GM18519 (cell line): ENCODE data around the gene CLDN16.

Source experiments
- ATAC-seq: cut with Tn5 transposase; IDR thresholded peaks from one replicate; pipeline ENCODE4 v1.9.1; 2021; ENCODE audit warnings: mild to moderate bottlenecking, moderate library complexity; ENCODE audit not compliant: unreplicated experiment, low FRiP score

The CLDN16 gene

DNA sequence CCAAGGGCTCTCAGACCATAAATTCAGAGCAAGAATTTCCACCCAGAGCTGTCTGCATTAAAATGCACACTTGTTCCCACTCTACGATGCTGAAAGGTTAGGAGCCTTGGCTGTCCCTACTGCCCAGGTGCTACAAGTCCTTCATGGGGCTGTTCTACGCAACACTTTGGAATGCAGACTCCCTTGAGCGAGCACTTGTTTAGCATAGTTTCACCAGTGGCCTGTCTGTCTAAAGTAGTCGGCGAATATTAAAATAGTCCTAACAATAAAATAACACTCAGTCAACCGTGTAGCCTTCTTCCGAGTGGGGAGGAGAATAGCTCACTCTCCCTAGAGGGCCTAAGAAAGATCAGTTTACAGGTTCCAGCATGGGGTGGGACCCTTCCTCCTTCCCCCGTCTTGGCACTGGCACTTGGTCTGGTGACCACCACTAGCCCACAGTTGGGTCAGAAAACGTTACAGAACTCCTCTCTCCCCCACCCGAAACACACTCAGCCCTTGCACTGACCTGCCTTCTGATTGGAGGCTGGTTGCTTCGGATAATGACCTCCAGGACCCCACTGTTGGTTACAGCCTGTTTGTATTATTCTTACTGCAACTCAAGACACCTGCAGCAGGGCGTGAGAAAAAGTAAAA, at the start of gene CLDN16:
CLDN16 (plus strand) TSS at position 586 of the 636 bp plus-strand sequence. CDS start 167 bp downstream, outside the sequence.
- ATAC-seq = no peak

DNA sequence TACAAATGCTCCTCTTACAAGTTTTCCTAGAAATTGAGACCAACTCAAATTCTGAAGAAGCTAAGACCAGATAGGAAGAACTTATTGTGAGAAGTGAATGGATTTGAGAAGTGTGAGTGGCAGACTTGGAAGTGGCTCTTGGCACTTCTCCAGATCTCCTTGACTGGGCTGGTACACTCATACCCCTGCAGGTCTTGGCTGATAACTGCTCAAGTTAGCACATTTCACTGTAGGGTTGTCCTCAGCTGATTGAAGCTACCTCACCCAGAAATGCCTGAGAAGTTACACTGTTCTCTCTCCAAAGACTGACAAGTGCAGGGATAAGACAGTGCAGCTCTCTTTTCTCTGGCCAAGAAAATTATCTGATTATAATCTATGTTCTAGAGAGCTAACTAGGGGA, 49.2 kb upstream of the CLDN16 start:
- no peak for ATAC-seq

DNA sequence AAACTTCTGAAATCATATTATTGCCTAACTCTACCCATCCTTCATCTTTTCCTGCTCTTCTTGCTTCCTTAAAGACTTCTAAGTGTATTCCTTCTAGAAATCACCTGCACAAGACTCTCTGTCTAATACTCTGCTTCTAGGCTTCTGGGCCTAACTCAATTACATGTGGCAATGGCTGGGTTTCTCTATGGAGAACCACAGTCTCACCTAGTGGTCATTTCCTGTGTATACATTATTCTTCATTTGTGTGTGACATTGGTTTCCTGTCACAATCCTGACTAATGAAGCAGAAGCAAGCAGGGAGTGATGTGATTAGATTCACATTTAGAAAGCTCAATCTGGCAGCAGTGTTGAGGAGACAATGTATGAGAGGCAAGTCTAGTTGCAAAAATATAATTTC, 48.8 kb upstream of the CLDN16 start:
- peak; percentile 88 for ATAC-seq

DNA sequence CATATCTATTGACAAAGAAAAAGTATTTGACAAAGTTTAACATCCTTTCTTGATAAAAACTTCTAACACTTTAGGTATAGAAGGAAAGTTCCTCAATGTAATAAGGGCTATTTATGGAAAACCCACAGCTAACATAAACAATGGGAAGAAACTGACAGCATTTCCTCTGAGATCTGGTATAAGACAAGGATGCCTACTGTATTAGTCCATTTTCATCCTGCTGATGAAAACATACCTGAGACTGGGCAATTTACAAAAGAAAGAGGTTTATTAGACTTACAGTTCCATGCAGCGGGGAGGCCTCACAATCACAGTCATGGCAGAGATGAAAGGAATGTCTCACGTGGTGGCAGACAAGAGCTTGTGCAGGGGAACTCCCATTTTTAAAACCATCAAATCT, 47.9 kb upstream of the CLDN16 start:
- no peak for ATAC-seq

DNA sequence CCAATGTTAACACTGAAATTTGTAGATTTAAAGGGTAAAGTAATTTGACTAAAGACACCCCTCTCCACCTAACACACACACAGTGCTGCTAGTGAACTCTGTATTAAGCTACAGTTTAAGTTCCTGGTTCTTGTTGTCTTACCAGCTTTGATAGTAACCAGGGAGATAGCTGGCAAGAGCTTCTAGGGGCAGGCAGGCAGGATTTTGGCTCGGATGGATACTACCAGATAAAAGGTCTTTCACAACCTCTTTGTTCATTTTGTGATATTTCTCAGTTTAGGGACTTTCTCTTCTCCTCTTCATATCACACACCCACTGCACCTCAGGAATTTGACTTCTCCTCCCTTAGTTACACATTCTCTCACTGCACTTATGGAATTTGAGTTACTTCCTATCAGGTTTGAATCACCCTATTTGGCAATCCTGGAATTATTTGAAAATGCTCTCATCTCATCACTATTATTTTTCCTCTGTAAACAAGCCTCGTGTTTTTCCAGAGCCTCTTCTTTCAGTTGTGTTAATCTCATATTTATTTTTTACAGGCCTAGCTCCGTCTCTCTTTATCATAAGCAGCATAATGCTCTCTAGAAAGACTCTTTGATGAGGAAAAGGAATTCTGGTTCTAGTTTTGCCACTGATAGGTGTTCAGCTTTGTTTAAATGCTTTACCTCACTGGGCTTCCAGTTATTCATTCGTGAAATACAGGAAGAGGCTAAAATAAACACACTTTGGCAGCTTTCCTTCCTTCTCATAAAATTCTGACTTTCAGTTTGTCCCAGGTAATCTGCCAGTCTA, 42.7 kb upstream of the CLDN16 start:
- no peak for ATAC-seq

DNA sequence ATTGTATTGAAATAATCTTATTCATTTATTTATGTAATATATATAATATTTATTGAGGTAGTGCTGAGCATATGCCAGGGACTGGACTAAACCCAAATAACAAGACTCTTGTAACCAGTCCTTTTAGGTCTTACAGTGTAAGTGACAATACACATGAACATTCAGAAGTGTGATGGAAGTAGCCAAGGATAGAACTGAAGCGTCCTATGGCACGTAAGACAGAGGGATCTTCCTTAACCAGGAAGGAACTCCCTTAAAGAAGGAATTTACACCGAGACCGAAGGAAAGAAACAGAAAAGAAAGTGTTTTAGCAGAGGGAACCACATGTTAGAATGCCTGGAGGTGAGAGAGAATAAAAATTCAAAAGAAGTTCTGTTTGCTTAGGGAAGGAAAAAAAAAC, 42.1 kb upstream of the CLDN16 start:
- ATAC-seq = no peak

- no peak for ATAC-seq
Observed at GRCh38 chr3:190346541-190346940, 41.4 kb upstream of the CLDN16 start.

GRCh38 chr3:190352861-190353457, 35.0 kb upstream of the CLDN16 start:
- no peak for ATAC-seq

- ATAC-seq = no peak
Observed at GRCh38 chr3:190356246-190356645, 31.7 kb upstream of the CLDN16 start.

GRCh38 chr3:190357468-190357867, 30.5 kb upstream of the CLDN16 start:
- no peak for ATAC-seq

- no peak for ATAC-seq
Observed at GRCh38 chr3:190359813-190360212, 28.1 kb upstream of the CLDN16 start.

- no peak for ATAC-seq
Observed at GRCh38 chr3:190360228-190360627, 27.7 kb upstream of the CLDN16 start.

GRCh38 chr3:190361791-190362190, 26.2 kb upstream of the CLDN16 start:
- ATAC-seq = no peak

- ATAC-seq = no peak
Observed at GRCh38 chr3:190362258-190362657, 25.7 kb upstream of the CLDN16 start.

GRCh38 chr3:190366133-190366532, 21.8 kb upstream of the CLDN16 start:
- no peak for ATAC-seq

DNA sequence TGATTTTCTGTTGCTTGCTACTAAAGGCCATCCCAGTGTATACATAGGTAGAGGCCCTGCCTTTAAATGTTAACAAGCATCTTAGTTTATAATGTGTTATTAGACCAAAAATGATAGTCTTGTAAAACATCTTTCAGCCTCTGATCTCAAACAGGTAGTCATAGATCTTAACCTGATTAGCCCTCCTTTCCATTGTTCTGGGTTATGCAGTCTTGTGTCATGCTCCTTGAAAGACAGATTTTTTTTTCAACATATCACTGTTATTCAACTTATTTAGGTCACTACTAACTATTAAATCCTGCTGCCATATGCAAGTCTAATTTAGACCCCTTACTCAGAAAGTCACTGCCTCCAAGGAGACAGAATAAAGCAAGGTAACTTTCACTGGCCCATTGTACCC, 19.1 kb upstream of the CLDN16 start:
- ATAC-seq = no peak

DNA sequence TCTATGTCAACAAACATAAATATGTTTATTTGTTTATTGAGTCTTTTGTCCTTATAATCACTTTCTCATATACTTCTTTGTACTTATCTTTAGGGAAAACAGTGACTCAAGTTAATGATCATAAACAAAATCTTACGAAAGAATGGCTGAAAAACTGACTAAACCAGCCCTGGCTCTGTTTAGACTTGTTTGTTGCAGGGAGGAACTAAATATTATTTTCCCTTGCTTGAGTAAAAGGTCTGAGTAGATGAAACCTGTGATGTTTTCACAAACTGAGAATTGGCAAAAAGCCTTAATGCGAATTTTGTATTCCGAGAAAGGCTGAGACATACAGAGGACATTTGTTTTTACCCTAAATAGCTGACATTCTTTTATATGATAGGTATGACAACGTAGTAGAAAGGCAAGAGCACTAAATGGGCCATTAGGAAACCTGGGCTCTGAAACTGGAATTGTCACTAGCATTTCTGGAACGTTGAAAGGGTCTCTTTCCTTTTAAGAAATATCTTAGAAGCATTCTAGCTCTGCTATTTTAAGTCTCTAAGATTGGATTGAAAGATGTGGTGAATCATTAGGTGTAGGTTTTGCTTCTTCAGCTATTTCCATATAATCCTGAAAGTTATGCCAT, 18.2 kb upstream of the CLDN16 start:
- ATAC-seq = no peak

DNA sequence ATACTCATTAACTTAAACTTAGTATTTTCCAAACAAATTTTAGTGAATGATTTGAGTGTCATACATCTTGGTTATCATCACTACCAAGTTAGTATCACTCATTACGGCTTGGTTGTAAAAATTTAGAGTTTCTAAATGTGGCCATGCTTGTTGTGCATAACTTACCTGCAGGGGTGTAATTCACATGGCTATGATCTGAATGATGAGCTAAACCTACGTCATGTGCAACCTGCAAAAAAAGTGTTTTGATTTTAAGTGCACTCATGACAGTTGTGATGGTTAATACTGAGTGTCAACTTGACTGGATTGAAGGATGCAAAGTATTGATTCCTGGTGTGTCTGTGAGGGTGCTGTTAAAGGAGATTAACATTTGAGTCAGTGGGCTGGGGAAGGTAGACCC, 17.6 kb upstream of the CLDN16 start:
- ATAC-seq = no peak

DNA sequence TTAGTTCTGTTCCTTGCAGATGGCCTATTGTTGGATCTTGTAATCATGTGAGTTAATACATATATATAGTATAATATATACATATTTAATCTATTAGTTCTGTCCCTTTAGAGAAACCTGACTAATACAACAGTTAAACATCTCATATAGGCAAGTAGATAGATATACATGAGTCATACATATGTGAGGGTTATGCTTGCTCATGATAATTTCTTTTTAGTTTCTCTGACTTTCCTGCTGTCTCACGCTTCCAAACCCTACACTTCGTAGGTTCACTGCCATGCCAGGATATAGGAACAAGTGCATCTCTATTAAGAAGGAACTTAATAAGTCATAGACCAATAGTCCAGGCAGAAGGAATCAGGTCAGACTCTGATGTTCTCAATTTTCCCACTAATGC, 16.8 kb upstream of the CLDN16 start:
- ATAC-seq = no peak

DNA sequence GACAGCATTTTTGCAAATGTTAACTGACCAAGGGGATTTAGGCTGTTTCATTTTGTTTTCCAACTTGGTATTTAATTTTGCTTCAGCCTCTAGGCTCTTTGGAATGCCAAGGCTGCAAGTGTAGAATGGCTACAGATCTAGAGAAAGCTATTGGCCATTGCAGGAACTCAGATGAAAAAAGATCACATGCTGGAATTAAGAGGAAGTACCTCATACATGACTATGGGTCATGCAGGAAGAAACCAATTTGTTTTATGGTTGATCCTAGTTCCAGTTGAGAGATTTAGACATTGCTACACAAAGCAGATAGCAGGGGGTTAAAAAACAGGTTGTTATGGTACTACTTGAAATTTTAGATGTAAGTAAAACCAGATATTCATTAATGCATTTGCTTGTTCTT, 12.7 kb upstream of the CLDN16 start:
- ATAC-seq = no peak

- no peak for ATAC-seq
Observed at GRCh38 chr3:190375671-190376070, 12.3 kb upstream of the CLDN16 start.
